ENCODE results near the gene TTLL8.
"Not testable (repeated sequence)": the region's sequence is repeated elsewhere in the genome, so short reads cannot be mapped to it uniquely, and the experiment has no call there.

The TTLL8 gene

GRCh38 chr22:49981799-49982198 is 76.3 kb downstream of the TTLL8 start:
- DNase-seq = not testable (repeated sequence)

GRCh38 chr22:49979587-49980264 is 78.4 kb downstream of the TTLL8 start:
- DNase-seq = peak in 1 of 2 experiments; percentile 41

- DNase-seq = no peak
These were observed 80.5 kb downstream of the TTLL8 start for GRCh38 chr22:49977578-49977977.

GRCh38 chr22:49976439-49977175 is 81.5 kb downstream of the TTLL8 start:
- DNase-seq = no peak

- no peak for DNase-seq
These were observed 82.3 kb downstream of the TTLL8 start for GRCh38 chr22:49975543-49976389.

GRCh38 chr22:49973018-49973961 is 84.8 kb downstream of the TTLL8 start:
- DNase-seq = no peak

GRCh38 chr22:49972163-49973017 is 85.7 kb downstream of the TTLL8 start:
- DNase-seq = no peak

GRCh38 chr22:49971232-49972162 is 86.6 kb downstream of the TTLL8 start:
- DNase-seq = no peak

- DNase-seq = peak; percentile 23 to 34
These were observed 87.4 kb downstream of the TTLL8 start for GRCh38 chr22:49970528-49971231.

- DNase-seq = no peak
These were observed 88.2 kb downstream of the TTLL8 start for GRCh38 chr22:49969751-49970527.

GRCh38 chr22:49968831-49969661 is 89.1 kb downstream of the TTLL8 start:
- DNase-seq = no peak
